Coronary artery (tissue), 2 donors: Measurements from ENCODE around the gene RPS6KL1.

ENCODE experiments used
- DNase-seq: peaks from one replicate; pipeline ENCODE4 v3.0.0-alpha.2; 2017; ENCODE audit warnings: low spot score
- H3K27ac ChIP-seq, 2 donors: fragments of 200-600 bp; sonication (generic); one replicate each; pipeline ENCODE4 v1.5.1; 2016 to 2019
- H3K4me3 ChIP-seq: fragments of 200-600 bp; sonication (generic); 2 replicates; pipeline ENCODE4 v1.5.1; 2016; ENCODE audit warnings: mild to moderate bottlenecking, moderate library complexity
- TF ChIP-seq, protein P1 (sequence below): fragments of 200-600 bp; sonication (generic); IDR thresholded peaks from one replicate; pipeline ENCODE4 v1.5.1; 2019; ENCODE audit warnings: antibody characterized with exemption

RPS6KL1 gene

DNA sequence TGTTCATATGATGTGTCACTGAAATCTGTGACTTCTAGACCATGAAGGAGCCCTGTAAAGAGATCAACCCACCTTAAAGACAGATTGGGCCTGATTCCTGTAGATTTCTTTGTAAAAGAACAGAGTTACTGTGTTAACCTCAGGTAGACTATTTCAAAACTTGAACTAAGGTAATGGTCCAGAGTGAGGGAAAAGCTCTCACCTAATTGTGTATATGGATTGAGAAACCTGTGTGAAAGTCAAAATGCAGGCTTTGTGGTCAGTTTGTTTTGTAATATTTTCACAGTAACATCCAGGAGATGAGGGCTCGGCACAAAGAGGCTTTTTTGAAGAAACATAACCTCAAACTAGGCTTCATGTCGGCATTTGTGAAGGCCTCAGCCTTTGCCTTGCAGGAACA is 25.0 kb downstream of the RPS6KL1 start:
- Histone ChIP-seq H3K4me3 (no peak overlapping the region), H3K27ac (no peak overlapping the region)
- DNase-seq = no peak
- TF ChIP-seq, protein P1, sequence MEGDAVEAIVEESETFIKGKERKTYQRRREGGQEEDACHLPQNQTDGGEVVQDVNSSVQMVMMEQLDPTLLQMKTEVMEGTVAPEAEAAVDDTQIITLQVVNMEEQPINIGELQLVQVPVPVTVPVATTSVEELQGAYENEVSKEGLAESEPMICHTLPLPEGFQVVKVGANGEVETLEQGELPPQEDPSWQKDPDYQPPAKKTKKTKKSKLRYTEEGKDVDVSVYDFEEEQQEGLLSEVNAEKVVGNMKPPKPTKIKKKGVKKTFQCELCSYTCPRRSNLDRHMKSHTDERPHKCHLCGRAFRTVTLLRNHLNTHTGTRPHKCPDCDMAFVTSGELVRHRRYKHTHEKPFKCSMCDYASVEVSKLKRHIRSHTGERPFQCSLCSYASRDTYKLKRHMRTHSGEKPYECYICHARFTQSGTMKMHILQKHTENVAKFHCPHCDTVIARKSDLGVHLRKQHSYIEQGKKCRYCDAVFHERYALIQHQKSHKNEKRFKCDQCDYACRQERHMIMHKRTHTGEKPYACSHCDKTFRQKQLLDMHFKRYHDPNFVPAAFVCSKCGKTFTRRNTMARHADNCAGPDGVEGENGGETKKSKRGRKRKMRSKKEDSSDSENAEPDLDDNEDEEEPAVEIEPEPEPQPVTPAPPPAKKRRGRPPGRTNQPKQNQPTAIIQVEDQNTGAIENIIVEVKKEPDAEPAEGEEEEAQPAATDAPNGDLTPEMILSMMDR = no peak

DNA sequence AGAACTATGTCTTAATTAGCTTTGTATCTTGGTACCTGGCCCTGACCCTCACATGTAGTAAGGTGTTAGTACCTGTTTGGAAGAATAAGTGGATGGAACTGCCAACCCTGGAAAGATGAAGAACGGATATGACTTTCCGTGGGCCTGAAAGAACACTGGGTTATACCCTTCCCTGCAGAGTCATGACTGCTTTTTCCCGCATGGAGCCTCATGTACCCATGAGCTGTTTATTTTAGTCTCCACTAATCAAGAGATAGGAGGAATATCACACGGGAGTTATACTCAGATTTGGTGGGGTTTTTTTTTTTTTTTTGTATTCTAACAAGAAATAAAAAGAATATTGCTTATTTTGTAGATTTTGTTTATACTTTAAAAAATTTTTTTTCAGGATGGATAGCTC is 25.4 kb downstream of the RPS6KL1 start:
- no peak for DNase-seq
- no peak overlapping the region for H3K27ac ChIP-seq
- H3K4me3 ChIP-seq = no peak overlapping the region
- TF ChIP-seq, protein P1 = no peak

DNA sequence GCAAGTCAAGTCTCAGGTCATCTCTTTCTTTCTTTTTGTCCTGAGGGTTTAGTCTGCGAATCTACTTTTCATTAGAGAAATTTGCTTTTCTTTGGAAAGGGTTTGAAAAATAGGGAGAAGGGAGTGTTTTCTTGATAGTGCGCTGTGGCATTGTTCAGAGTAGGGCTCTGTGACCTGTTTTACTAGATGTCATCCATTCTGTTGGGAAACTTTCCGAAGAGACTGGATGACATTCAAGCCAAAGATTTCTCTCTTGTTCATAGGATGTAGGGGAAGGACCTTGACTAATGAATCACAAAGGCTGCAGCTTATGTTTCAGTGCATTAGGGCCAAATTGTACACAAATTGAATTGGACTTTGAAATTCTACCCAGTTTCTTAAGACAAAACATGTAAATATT is 26.7 kb downstream of the RPS6KL1 start:
- TF ChIP-seq, protein P1 = no peak
- H3K27ac ChIP-seq = no peak overlapping the region
- DNase-seq = no peak
- no peak overlapping the region for H3K4me3 ChIP-seq

DNA sequence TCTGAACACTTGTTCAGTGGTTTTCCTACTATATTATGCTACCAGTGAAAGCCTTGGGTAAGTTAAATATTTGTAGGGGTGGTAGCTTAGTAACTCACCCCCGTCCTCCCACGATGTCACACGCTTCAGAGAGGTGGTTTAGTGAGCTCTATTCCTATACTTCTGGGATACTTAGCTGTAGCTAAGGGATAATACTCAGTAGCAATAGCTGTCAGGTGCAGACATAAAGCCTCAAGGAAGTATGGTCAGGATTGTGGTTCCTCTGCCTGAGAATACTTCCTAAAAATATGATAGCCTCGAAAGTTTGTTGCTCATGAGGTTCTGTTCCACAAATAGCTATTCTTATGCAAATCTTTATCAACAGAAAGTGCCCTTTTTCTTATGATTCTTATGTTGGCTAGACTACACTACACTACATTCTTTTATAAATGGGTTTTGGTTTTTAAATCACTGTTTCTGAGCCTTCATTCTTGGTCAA is 29.4 kb downstream of the RPS6KL1 start:
- H3K27ac ChIP-seq = no peak overlapping the region
- no peak for DNase-seq
- TF ChIP-seq, protein P1 = no peak
- H3K4me3 ChIP-seq = no peak overlapping the region

DNA sequence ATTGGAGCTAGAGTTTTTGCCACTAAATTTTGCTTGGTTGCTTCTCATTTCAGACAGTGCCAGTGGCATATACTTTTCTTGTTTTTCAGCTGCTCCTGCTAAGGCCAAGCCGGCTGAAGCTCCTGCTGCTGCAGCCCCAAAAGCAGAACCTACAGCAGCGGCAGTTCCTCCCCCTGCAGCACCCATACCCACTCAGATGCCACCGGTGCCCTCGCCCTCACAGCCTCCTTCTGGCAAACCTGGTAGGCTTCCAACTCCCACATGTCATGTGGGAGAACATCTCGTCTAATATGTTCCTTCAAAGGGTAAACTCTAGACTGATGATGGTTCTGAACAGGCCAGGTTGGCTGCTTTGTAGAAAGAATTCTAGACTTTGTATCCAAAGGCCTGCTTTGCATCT is 30.3 kb downstream of the RPS6KL1 start:
- peak; percentile 52 for DNase-seq
- no peak overlapping the region for H3K4me3 ChIP-seq
- TF ChIP-seq, protein P1 = no peak
- no peak overlapping the region for H3K27ac ChIP-seq

DNA sequence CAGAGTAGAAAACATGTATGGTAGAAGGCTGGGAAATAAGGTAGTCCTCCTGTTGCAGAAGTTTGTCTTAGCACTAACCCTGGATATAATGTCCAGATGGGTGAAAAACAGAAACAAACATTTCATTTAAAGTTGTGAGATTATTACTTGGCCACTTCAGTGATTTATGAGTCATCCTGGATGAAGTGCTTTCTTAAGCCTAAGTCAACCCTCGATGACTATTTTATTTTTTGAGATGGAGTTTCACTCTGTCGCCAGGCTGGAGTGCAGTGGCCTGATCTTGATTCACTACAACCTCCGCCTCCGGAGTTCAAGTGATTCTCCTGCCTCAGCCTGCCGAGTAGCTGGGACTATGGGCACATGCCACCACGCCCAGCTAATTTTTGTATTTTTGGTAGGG is 31.2 kb downstream of the RPS6KL1 start:
- DNase-seq = no peak
- peak overlapping the region in 1 of 2 donors; percentile 34 for H3K27ac ChIP-seq
- H3K4me3 ChIP-seq = no peak overlapping the region
- TF ChIP-seq, protein P1 = no peak

DNA sequence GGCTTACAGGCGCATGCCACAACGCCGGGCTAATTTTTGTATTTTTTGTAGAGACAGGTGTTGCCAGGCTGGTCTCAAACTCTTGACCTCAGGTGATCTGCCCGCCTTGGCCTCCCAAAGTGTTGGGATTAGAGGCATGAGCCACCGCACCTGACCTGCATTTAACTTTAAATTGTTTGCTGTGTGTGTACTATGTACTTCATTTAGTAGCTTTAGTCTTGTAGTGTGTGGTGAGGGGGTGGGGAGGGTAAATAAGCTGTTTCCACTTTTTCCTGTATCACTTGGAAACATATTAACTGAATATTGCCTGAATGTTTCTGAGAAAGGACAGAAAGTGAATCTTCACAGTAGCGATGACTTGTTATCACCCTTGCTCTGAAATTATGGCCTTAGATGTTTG is 32.8 kb downstream of the RPS6KL1 start:
- TF ChIP-seq, protein P1 = no peak
- Histone ChIP-seq H3K4me3 (no peak overlapping the region), H3K27ac (no peak overlapping the region)
- peak; percentile 9 for DNase-seq
